GM18502 (cell line): ENCODE data around the gene CPTP.

ENCODE experiments used
- ATAC-seq: cut with Tn5 transposase; IDR thresholded peaks from one replicate; pipeline ENCODE4 v1.9.1; 2021; ENCODE audit warnings: mild to moderate bottlenecking; ENCODE audit not compliant: unreplicated experiment, poor library complexity

The CPTP gene

GRCh38 chr1:1324524-1325287 lies at the start of gene CPTP, which contains the start of gene INTS11:
TSS of gene CPTP (plus strand) at chr1:1324802. CDS start at chr1:1326911, 2,109 bp downstream.
TSS of gene INTS11 (minus strand) at chr1:1324660. CDS start at chr1:1324608, 52 bp downstream.
- peak; percentile 70 for ATAC-seq

GRCh38 chr1:1274931-1275431 lies 49.6 kb upstream of the CPTP start:
- no peak for ATAC-seq

- no peak for ATAC-seq
Observed at GRCh38 chr1:1275836-1276235, 48.8 kb upstream of the CPTP start.

GRCh38 chr1:1278620-1279019 lies 46.0 kb upstream of the CPTP start:
- ATAC-seq, result no peak

- ATAC-seq, result no peak
Observed at GRCh38 chr1:1279028-1279427, 45.6 kb upstream of the CPTP start.

- no peak for ATAC-seq
Observed at GRCh38 chr1:1280782-1281481, 43.7 kb upstream of the CPTP start.

GRCh38 chr1:1281533-1282321 lies 42.9 kb upstream of the CPTP start:
- ATAC-seq, result no peak

- no peak for ATAC-seq
Observed at GRCh38 chr1:1282998-1283397, 41.6 kb upstream of the CPTP start.

GRCh38 chr1:1283821-1284220 lies 40.8 kb upstream of the CPTP start:
- ATAC-seq, result no peak

- no peak for ATAC-seq
Observed at GRCh38 chr1:1284221-1285101, 40.1 kb upstream of the CPTP start.

- ATAC-seq, result no peak
Observed at GRCh38 chr1:1285102-1285571, 39.5 kb upstream of the CPTP start.

GRCh38 chr1:1285611-1286311 lies 38.8 kb upstream of the CPTP start:
- no peak for ATAC-seq

GRCh38 chr1:1286313-1287261 lies 38.0 kb upstream of the CPTP start:
- no peak for ATAC-seq

- ATAC-seq, result no peak
Observed at GRCh38 chr1:1287288-1288110, 37.1 kb upstream of the CPTP start.

- ATAC-seq, result no peak
Observed at GRCh38 chr1:1290238-1290731, 34.3 kb upstream of the CPTP start.

- ATAC-seq, result no peak
Observed at GRCh38 chr1:1291023-1291528, 33.5 kb upstream of the CPTP start.
